WERI-Rb-1 (cell line): ENCODE measurements around the gene KCNQ2.

Experiments used
- DNase-seq: peaks from one replicate; pipeline ENCODE4 v3.0.0-alpha.2; 2020
- H3K27ac ChIP-seq: fragments of 250-450 bp; sonication (Bioruptor Pico); 2 replicates; pipeline ENCODE4 v1.5.1; 2020; ENCODE audit warnings: mild to moderate bottlenecking, moderate library complexity
- H3K27me3 ChIP-seq: fragments of 250-450 bp; sonication (Bioruptor Pico); 2 replicates; pipeline ENCODE4 v1.5.1; 2021; ENCODE audit warnings: mild to moderate bottlenecking, low read depth, moderate library complexity; ENCODE audit not compliant: insufficient read depth, severe bottlenecking
- H3K36me3 ChIP-seq: fragments of 250-450 bp; sonication (Bioruptor Pico); 2 replicates; pipeline ENCODE4 v1.5.1; 2020; ENCODE audit warnings: mild to moderate bottlenecking, moderate library complexity
- H3K4me3 ChIP-seq: 2 replicates; pipeline ENCODE4 v1.5.1; 2011; ENCODE audit warnings: low read depth, mild to moderate bottlenecking, control low read depth, low read length
- H3K9me3 ChIP-seq: fragments of 250-450 bp; sonication (Bioruptor Pico); 2 replicates; pipeline ENCODE4 v1.5.1; 2021; ENCODE audit warnings: mild to moderate bottlenecking, moderate library complexity; ENCODE audit not compliant: severe bottlenecking
- CTCF ChIP-seq: IDR thresholded peaks from 2 replicates; pipeline ENCODE4 v1.5.1; 2011; ENCODE audit warnings: low read depth, mild to moderate bottlenecking, control low read depth, inconsistent platforms, low read length

The KCNQ2 gene

GRCh38 chr20:63377256-63377941 is 95.1 kb downstream of the KCNQ2 start:
- 0 out of 2 replicates have a peak, but pooled peaks have one; percentile 16 for TF ChIP-seq CTCF
- H3K4me3 ChIP-seq = no peak overlapping the region
- no peak for DNase-seq

GRCh38 chr20:63376283-63377250 is 95.9 kb downstream of the KCNQ2 start:
- no peak overlapping the region for H3K4me3 ChIP-seq
- H3K27me3 ChIP-seq = no peaks in the 10 kb centered on the region
- H3K27ac ChIP-seq = no peak overlapping the region
- TF ChIP-seq CTCF = no peak
- H3K9me3 ChIP-seq = no peaks in the 10 kb centered on the region
- DNase-seq = no peak
- H3K36me3 ChIP-seq = no peaks in the 10 kb centered on the region

More at GRCh38 chr20:63377256-63377941, 95.1 kb downstream of the KCNQ2 start:
- Histone ChIP-seq H3K27ac (no peak overlapping the region), H3K36me3 (no peaks in the 10 kb centered on the region), H3K27me3 (no peaks in the 10 kb centered on the region), H3K9me3 (no peaks in the 10 kb centered on the region)

GRCh38 chr20:63375438-63375837 is 97.0 kb downstream of the KCNQ2 start:
- no peak overlapping the region for H3K27ac ChIP-seq
- no peaks in the 10 kb centered on the region for H3K36me3 ChIP-seq
- H3K27me3 ChIP-seq = no peaks in the 10 kb centered on the region
- H3K4me3 ChIP-seq = no peak overlapping the region
- no peaks in the 10 kb centered on the region for H3K9me3 ChIP-seq
- no peak for TF ChIP-seq CTCF
- DNase-seq = no peak

GRCh38 chr20:63374504-63374903 is 98.0 kb downstream of the KCNQ2 start:
- H3K27me3 ChIP-seq = no peaks in the 10 kb centered on the region

GRCh38 chr20:63373996-63374395 is 98.5 kb downstream of the KCNQ2 start:
- no peak for TF ChIP-seq CTCF
- Histone ChIP-seq H3K4me3 (no peak overlapping the region), H3K36me3 (no peaks in the 10 kb centered on the region), H3K27ac (no peak overlapping the region), H3K9me3 (no peaks in the 10 kb centered on the region), H3K27me3 (no peaks in the 10 kb centered on the region)
- no peak for DNase-seq

More at GRCh38 chr20:63374504-63374903, 98.0 kb downstream of the KCNQ2 start:
- TF ChIP-seq CTCF = no peak
- H3K9me3 ChIP-seq = no peaks in the 10 kb centered on the region
- no peak overlapping the region for H3K27ac ChIP-seq
- no peak overlapping the region for H3K4me3 ChIP-seq
- no peak for DNase-seq
- H3K36me3 ChIP-seq = no peaks in the 10 kb centered on the region
